Left kidney (tissue), 2 donors: ENCODE results near the gene CLSTN3. TPM values are rescaled to one million over a fixed set of nuclear protein-coding genes. Genes with fewer than 3 reads are reported as not detected.

ENCODE experiments used
- DNase-seq: peaks from one replicate; pipeline ENCODE4 v3.0.0-alpha.2; 2013
- polyA plus RNA-seq: library from polyadenylated mRNA; unstranded; fragments of 120-200 nt; gene quantifications from one replicate; pipeline ENCODE4 v1.2.1, GENCODE V29; 2013; ENCODE audit not compliant: insufficient read length

CLSTN3 gene
- polyA plus RNA-seq, 1 donor, result 128 TPM

- DNase-seq, result no peak
Measured at GRCh38 chr12:7123806-7124522, 6.2 kb upstream of the CLSTN3 start.

- DNase-seq, result no peak
Measured at GRCh38 chr12:7125632-7126227, 4.4 kb upstream of the CLSTN3 start.

DNA sequence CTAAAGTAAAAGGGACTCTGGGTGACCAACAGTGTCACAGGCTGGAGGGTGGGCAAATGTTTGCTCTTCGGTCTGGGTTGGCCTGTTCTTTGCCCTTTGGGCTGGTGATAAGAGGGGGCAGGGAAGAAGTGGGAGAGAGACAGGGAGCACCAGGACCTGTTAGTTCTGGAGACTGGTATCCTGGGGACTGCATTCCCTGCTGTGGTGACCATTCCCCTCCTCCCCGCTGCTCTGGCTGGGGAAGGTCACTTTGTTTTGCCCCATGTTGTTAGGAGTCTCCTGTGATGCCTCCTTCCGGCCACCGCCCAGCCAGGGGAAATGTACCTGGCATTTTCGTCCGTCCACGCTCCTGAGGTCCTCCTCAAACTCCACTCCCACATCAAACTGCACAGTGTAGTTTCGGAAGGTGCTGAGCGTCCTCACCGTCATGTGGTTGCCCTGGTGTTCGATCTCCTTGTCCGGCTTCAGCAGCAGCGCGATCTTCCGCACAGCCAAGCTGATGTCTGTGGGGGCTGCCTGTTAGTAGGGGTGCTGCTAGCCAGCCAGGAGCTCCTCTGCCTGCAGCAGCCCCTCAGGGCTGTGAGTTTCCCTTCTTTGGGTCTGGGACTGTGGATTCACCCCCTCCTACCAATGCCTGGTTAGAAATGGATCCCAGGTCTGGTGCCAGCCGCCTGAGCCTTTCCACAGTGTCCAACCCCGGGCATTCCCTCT lies 2.1 kb upstream of the CLSTN3 start:
- no peak for DNase-seq

DNA sequence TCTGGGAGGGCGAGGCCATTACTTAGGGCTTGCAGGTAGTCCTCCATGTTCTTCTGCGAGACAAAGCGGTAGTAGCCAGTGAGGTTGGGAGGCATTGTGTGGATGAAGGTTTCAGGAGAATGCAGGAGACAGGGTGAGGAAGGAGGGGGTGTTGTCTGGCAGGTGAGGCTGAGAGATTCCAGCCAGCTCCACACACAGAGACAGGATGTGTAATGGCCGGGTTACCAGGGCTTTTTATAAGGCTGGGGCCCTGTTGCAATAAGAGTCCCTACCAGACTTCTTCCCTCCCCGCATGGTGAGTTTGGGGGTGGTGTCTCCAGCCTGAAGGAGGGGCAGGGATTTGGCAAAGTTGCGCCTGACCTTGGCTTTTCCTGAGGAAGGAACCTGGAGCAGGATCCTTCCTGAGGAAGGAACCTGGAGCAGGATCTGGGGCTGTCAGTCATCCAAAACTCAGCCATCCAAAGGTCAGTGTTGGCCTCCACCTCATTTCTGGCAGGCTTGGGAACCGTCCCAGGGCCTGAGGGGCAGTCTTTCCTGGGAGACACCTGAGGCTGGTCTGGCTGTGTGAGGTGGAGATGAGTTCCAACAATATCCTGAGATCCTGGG lies 1.4 kb upstream of the CLSTN3 start, which contains the start of gene RBP5:
RBP5 (minus strand) TSS at position 209 of the 606 bp plus-strand sequence; CDS start at position 95, 114 bp downstream.
- DNase-seq, result no peak

DNA sequence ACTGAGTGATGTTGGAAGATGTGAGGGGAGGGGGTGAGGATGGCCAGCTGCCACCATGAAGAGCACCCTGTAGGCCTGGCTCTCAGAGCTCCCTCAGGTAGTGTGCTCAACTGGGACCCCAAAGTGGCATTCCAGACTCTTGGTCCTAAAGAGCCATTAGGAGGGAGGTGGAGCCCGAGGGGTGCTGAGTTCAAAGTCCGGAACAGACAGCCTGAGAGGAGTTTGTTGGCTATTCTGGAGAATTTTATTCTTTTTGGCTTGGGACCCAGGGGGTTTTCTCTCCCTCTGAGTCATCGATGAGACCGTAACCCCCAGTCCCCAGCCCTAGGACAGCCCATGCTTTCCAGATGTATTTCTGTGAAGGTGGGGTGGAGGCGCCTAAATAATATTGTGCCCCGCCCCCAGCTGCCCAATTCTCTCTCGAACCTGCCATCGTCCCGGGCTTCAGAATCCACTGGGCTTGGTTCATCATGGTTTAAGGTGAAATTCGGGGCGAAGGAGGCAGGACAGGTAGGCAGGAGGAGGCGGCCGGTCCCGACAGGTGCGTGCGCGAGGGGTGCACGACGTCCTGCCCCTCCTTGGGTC lies 792 bp upstream of the CLSTN3 start:
- no peak for DNase-seq

- no peak for DNase-seq
Measured at GRCh38 chr12:7130701-7131501, 730 bp downstream of the CLSTN3 start.

DNA sequence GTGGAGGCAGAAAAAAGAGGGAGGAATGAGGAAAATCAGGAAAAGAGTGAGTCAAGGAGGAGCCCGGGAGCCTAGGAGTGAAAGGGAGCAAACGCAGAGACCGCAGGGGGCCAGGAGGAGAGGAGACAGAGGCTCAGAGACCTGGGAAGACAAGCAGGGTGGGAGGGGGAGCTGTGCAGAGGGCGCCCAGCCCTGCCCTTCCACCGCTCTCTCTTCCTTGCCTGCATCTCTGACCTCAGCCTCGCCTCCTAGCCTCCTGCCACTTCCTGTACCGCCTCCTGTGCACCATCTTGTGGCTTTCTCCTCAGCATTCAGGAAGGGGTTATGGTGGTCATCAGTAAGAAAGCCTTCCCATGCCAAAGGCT lies 1.3 kb downstream of the CLSTN3 start:
- DNase-seq, result no peak

- DNase-seq, result no peak
Measured at GRCh38 chr12:7134396-7135166, 4.4 kb downstream of the CLSTN3 start.

- no peak for DNase-seq
Measured at GRCh38 chr12:7136071-7136470, 5.9 kb downstream of the CLSTN3 start.

DNA sequence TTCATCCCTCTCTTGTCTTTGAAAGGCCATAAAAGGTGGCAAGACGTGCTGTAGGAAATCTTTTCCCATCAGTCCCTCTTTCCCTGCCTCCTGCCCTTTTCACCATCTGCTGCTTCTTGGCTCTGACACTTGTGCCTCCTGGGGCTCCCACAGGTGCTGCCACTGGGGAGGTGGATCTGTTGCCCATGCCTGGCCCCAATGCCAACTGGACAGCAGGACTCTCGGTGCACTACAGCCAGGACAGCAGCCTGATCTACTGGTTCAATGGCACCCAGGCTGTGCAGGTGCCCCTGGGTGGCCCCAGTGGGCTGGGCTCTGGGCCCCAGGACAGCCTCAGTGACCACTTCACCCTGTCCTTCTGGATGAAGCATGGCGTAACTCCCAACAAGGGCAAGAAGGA lies 6.5 kb downstream of the CLSTN3 start:
- DNase-seq, result no peak

DNA sequence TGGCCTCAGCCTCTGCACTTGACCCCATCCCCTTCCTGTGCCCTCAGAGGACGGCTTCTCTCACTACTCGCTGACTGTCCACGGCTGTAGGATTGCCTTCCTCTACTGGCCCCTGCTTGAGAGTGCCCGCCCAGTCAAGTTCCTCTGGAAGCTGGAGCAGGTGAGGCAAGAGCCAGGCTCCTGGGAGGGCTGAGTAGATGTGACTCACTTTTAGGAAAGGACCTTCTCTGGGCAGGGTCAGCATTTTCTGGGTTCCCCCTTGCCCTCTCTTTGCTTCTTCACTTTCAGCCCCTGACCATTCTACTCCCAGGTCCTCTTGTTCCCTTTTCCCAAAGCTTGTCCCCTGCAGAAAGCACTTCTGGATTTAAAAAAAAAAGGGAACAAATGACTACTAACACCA lies 7.7 kb downstream of the CLSTN3 start:
- no peak for DNase-seq

- no peak for DNase-seq
Measured at GRCh38 chr12:7139200-7139599, 9.0 kb downstream of the CLSTN3 start.

- DNase-seq, result no peak
Measured at GRCh38 chr12:7141351-7142005, 11.3 kb downstream of the CLSTN3 start.

DNA sequence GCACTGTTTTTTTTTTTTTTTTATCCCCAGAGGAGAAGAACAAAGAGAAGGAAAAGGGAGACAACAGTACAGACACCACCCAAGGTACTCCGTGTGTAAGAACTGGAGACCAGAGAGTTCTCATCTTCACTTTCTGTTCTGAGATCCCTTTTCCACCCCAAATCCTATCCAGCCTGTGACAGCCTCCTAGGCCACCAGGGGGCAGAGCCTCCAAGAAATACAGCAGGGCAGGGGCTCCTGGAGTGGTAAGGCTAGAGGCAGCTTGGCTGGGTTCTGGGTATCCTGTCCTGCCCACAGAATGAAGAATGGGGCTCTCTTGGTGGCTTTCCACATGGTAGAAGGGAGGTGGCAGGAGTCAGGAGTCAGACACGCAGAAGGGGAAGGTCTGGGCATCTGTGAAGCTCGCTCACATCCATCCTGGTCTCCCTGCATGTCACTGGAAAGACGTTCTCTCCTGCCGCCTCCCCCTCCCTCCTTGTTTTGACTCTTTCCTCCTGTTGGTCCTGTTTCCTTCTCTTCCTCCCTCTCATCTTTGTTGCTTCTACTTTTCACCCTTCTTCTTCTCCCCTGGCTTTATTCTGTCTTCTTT lies 12.0 kb downstream of the CLSTN3 start:
- DNase-seq, result no peak

DNA sequence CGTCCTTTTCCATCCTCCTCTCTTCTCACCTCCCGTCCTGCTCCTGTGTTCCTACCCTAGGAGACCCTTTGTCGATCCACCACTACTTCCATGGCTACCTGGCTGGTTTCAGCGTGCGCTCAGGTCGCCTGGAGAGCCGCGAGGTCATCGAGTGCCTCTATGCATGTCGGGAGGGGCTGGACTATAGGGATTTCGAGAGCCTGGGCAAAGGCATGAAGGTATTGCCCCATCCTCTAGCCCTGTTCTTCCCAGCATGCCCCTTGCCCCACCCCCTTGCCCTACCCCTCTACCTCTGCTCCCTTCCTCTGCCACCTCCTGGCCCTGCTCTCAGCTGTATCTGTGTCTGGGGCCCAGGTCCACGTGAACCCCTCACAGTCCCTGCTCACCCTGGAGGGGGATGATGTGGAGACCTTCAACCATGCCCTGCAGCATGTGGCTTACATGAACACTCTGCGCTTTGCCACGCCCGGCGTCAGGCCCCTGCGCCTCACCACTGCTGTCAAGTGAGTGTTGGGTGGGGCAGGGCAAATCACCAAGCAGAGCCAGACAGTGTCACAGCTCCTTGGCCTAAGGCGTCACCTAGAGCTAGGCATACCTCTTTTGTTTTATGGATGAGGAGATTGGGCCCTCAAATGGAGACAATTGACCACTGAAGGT lies 12.8 kb downstream of the CLSTN3 start:
- no peak for DNase-seq

GRCh38 chr12:7143564-7143963 lies 13.4 kb downstream of the CLSTN3 start:
- DNase-seq, result no peak

DNA sequence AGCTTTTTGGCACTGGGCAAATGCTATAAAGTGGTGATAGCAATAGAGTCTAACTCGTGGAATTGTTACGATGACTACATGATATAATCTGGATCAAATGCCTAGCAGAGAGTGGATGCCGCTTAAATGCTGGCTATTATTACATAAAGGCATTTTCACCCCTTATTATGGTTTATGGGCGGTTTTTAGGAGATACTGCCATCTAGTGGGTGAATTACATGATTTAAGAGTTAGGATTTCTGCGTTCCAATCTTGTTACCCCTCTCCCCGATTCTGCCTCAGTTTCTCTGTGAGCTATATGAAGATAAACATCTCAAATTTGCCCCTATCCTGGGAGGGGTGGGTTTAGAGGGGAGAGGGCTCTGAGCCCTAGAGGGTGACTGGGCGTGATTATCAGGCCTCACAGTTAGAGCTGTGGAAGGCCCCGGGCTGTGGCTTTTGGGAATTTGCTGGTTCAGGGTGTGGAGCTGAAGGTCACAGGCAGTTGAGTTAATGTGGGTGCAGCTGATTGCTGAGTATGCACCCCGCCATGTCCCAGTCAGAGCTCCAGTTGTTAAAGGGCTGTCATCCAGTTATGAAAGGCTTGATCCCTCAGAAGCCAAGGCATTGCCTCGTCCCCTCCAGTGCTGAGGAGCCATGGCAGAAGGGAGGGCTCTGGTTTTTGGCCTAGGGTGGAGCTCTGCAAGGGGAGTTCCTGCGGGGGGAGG lies 14.4 kb downstream of the CLSTN3 start:
- no peak for DNase-seq

- no peak for DNase-seq
Measured at GRCh38 chr12:7145671-7146070, 15.5 kb downstream of the CLSTN3 start.

DNA sequence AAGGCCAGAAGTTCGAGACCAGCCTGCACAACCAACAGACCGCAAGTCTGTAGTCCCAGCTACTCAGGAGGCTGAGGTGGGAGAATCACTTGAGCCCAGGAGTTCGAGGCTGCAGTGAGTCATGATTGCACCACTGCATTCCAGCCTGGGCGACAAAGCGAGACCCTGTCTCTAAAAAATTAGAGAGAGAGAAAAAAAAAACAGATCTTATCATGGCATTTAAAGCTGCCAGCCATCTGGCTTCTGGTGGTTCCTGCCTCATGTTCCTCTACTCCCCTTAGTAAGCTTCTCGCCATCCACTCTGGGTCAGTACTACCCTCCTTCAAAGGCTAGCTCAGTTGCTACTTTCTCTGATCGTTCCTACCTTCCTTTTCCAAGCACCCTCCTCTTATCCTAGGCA lies 16.1 kb downstream of the CLSTN3 start:
- no peak for DNase-seq
